Upper lobe of left lung (tissue), 4 donors: ENCODE measurements around the gene JUP.

Experiments
- CTCF ChIP-seq, 6 experiments: fragments of 450-650 bp in 4 of 6; fragments of 200-600 bp in 2 of 6; sonication (generic) in 2 of 6; IDR thresholded peaks; one replicate each; pipeline ENCODE4 v1.5.1; 2016 to 2019; ENCODE audit warnings: antibody characterized with exemption in 6 of 6
- EP300 ChIP-seq, 4 donors: sonication (generic); formaldehyde crosslinking; IDR thresholded peaks; one replicate each; pipeline ENCODE4 v1.5.1; 2017; ENCODE audit warnings: antibody characterized with exemption in 4 of 4, control low read depth in 2 of 4
- POLR2A ChIP-seq, 4 donors: fragments of 450-650 bp; IDR thresholded peaks; one replicate each; pipeline ENCODE4 v1.5.1; 2016 to 2017; ENCODE audit warnings: antibody characterized with exemption in 4 of 4, mild to moderate bottlenecking in 2 of 4
- POLR2AphosphoS5 ChIP-seq, 2 donors: sonication (generic); formaldehyde crosslinking; IDR thresholded peaks; one replicate each; pipeline ENCODE4 v1.5.1; 2017; ENCODE audit warnings: antibody characterized with exemption in 2 of 2

- no peak for TF ChIP-seq CTCF (IDR thresholded peaks at IDR 0.05)
- TF ChIP-seq EP300 (IDR thresholded peaks at IDR 0.05): no peak
- TF ChIP-seq POLR2A (IDR thresholded peaks at IDR 0.05): no peak
- TF ChIP-seq POLR2AphosphoS5 (IDR thresholded peaks at IDR 0.05): no peak
Observed at GRCh38 chr17:41773731-41774193, 12.7 kb downstream of the JUP start.
